ENCODE results near the gene POPDC3.
"Not testable (repeated sequence)": the region's sequence is repeated elsewhere in the genome, so short reads cannot be mapped to it uniquely, and the experiment has no call there.

POPDC3 gene

GRCh38 chr6:105186576-105186975, 6.8 kb upstream of the POPDC3 start:
- TF ChIP-seq ZNF274 (IDR thresholded peaks at IDR 0.05; ENCODE audit: low read depth, low read length): no peak
- no peak overlapping the region for H3K4me3 ChIP-seq (ENCODE audit: low read length)

GRCh38 chr6:105184921-105185320, 5.1 kb upstream of the POPDC3 start:
- TF ChIP-seq ZNF274 (IDR thresholded peaks at IDR 0.05; ENCODE audit: low read depth, low read length): no peak

DNA sequence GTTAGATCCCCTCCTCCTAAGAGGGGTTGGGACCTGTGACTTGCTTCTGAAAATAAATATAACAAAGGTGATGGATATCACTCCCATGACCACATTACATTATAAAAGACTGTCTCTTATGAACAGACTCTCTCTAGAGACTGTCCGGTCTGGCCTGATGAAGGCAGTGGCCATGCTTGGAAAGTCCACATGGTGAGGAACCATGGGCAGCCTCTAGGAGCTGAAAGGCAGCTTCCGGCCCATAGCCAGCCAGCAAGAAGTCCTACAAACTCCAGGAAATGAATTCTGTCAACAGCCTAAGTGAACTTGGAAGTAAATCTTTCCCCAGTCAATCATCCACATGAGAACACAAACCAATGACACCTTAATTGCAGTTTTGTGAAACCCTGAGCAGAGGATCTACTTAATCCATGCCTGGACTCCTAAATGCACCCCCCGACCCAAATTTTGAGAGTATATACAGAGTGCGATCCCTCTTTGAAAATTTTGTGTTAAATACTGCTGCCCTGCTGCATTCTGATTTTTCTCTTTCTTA, 2.2 kb upstream of the POPDC3 start:
- no peak overlapping the region for H3K4me3 ChIP-seq (ENCODE audit: low read length)

More at GRCh38 chr6:105184921-105185320, 5.1 kb upstream of the POPDC3 start:
- no peak overlapping the region for H3K4me3 ChIP-seq (ENCODE audit: low read length)

GRCh38 chr6:105178636-105179035, 1.2 kb downstream of the POPDC3 start:
- no peak for TF ChIP-seq ZNF274 (IDR thresholded peaks at IDR 0.05; ENCODE audit: low read depth, low read length)
- no peak overlapping the region for H3K4me3 ChIP-seq (ENCODE audit: low read length)

More for the DNA sequence above, 2.2 kb upstream of the POPDC3 start:
- no peak for TF ChIP-seq ZNF274 (IDR thresholded peaks at IDR 0.05; ENCODE audit: low read depth, low read length)

DNA sequence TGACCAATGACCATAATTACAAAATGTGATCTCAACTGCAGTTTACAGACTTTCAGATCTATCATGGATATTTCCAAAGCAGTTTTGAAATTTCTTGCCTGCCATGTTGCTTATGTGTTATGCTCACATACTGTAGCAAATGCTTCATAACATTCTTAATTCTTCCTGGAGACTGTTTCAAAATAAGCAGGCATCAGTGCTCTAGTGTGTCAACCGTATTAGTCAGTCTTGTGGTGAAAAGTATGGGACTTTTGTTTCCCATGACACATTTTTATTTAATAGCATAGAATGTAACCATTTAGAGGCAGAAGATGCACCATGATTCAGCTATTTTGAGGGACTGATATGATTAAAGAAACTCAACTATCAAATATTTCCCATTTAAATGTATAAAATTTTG, 1.7 kb downstream of the POPDC3 start:
- no peak overlapping the region for H3K4me3 ChIP-seq (ENCODE audit: low read length)
- TF ChIP-seq ZNF274 (IDR thresholded peaks at IDR 0.05; ENCODE audit: low read depth, low read length): no peak

DNA sequence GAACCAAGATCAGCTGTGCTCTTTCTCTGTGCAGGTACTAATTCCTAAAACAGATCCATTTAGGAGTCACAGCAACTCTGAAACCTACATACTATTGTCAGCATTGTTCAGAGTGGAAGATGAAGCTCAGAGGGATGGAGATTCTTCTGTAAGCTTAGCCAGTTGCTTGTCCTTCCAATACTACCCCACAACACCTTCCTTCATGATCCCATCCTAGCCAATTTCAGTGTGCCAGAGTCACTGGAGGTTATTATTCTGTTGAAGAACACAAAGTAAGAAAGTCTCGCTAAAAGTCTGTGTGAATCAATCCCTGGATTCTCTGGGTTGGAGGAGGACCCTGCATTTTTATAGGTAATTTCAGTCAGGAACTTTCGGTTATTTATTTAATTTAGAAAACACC, 2.3 kb downstream of the POPDC3 start:
- TF ChIP-seq ZNF274 (IDR thresholded peaks at IDR 0.05; ENCODE audit: low read depth, low read length): no peak
- no peak overlapping the region for H3K4me3 ChIP-seq (ENCODE audit: low read length)

GRCh38 chr6:105174512-105174911, 5.3 kb downstream of the POPDC3 start:
- no peak for TF ChIP-seq ZNF274 (IDR thresholded peaks at IDR 0.05; ENCODE audit: low read depth, low read length)

DNA sequence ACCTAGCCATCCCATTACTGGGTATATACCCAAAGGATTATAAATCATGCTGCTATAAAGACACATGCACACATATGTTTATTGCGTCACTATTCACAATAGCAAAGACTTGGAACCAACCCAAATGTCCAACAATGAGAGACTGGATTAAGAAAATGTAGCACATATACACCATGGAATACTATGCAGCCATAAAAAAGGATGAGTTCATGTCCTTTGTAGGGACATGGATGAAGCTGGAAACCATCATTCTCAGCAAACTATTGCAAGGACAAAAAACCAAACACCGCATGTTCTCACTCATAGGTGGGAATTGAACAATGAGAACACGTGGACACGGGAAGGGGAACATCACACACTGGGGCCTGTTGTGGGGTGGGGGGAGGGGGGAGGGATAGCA, 7.3 kb downstream of the POPDC3 start:
- H3K4me3 ChIP-seq (ENCODE audit: low read length): not testable (repeated sequence)

More at GRCh38 chr6:105174512-105174911, 5.3 kb downstream of the POPDC3 start:
- H3K4me3 ChIP-seq (ENCODE audit: low read length): no peak overlapping the region

- no peak for TF ChIP-seq ZNF274 (IDR thresholded peaks at IDR 0.05; ENCODE audit: low read depth, low read length)
- no peak overlapping the region for H3K4me3 ChIP-seq (ENCODE audit: low read length)
Measured at GRCh38 chr6:105170059-105170458, 9.8 kb downstream of the POPDC3 start.

- no peak overlapping the region for H3K4me3 ChIP-seq (ENCODE audit: low read length)
- TF ChIP-seq ZNF274 (IDR thresholded peaks at IDR 0.05; ENCODE audit: low read depth, low read length): no peak
Measured at GRCh38 chr6:105167914-105168313, 11.9 kb downstream of the POPDC3 start.

DNA sequence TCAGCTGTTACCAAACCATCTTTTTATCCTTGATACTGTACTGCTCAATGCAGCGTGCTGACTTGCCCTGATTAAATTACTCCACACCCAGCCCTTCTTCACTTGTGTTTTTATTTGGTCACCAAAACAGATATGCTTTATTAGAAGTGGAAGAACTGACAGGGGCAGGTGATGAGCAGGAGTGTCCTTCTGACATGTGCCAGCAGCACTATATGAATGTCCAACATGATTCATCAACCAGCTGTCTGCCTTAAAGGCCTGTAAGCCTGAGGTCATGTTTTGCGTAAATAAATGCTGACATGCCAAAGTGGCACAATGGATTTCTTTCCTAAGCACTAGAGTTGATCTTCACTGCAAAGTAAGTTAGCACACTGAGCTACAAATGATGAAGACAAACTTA, 15.4 kb downstream of the POPDC3 start:
- no peak for TF ChIP-seq ZNF274 (IDR thresholded peaks at IDR 0.05; ENCODE audit: low read depth, low read length)
- H3K4me3 ChIP-seq (ENCODE audit: low read length): no peak overlapping the region

DNA sequence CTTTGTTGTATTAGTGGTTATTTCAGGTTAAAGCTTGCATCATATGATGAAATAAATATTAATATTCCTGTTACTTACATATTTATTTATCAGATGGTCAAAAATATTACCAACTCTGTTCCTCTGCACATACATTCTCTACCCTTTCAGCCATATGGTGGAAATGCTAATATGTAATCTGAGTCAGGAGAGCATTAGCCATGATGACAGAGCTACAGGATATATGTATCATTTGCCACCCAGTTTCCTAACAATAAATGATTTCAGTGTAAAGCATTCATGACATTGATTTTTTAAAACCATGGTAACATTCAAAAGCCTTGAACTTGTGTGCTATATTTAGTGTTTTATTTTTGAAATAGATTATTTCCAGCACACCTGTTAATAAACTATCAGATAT, 16.6 kb downstream of the POPDC3 start:
- no peak overlapping the region for H3K4me3 ChIP-seq (ENCODE audit: low read length)
- no peak for TF ChIP-seq ZNF274 (IDR thresholded peaks at IDR 0.05; ENCODE audit: low read depth, low read length)

GRCh38 chr6:105162377-105162776, 17.4 kb downstream of the POPDC3 start:
- TF ChIP-seq ZNF274 (IDR thresholded peaks at IDR 0.05; ENCODE audit: low read depth, low read length): no peak

DNA sequence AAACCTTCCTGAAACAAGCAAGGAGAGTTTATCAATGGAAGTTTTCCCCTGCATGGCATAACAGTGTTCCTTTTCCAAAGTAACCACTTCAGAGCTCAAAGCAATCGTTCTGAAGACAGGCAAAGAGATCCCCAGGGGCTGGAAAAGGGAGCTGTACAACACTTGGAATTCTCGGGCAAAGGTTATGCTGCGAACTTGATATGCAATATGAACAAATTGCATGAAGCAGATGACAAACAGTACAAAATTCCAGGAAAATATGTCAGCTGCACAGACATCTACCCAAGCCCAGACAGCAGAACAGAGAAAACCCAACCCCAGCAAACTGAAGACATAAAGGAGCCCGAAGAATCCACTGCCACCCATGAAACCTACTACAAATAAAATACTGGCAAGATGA, 18.4 kb downstream of the POPDC3 start:
- H3K4me3 ChIP-seq (ENCODE audit: low read length): no peak overlapping the region
- TF ChIP-seq ZNF274 (IDR thresholded peaks at IDR 0.05; ENCODE audit: low read depth, low read length): no peak

More at GRCh38 chr6:105162377-105162776, 17.4 kb downstream of the POPDC3 start:
- H3K4me3 ChIP-seq (ENCODE audit: low read length): no peak overlapping the region

DNA sequence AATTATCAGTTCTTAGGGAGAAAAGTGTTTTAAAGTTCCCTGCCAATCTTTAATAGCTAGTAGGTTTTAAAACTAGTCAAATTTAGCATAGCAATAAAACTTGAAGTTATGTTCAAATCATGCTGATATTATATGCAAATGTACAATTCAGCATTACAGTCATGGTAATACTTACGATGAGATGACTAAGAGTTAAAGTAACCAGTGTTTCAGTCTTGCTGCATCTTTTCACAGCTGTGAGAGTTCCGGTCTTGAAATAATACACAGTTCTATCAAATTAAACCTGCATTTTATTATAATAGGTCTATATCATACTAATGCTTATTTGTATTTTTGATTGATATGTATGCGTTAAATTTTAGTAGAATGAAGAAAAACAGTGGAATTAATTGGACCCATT, 26.1 kb downstream of the POPDC3 start:
- no peak for TF ChIP-seq ZNF274 (IDR thresholded peaks at IDR 0.05; ENCODE audit: low read depth, low read length)
- no peak overlapping the region for H3K4me3 ChIP-seq (ENCODE audit: low read length)

DNA sequence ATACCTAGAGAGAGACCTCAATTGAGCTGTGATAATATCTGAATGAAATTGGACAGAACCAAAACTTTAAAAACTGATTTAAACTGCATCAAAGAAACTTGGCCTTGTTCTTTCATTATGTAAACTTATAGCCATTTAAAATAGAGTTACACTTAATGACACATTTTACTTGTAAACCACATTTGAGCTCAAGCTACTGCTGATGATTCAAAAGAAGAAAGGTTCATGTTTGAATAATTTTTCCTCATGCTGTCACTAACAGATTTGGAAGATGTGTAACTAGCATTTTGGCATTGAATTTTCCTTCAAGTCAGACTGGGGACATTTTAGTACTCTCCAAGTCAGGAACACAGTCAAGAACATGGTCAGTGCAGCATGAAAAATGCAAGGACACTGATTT, 26.9 kb downstream of the POPDC3 start:
- no peak for TF ChIP-seq ZNF274 (IDR thresholded peaks at IDR 0.05; ENCODE audit: low read depth, low read length)
- no peak overlapping the region for H3K4me3 ChIP-seq (ENCODE audit: low read length)

Data from GM08714 (cell line).